Stimulated activated CD8-positive, alpha-beta memory T cell treated with anti-CD3 and anti-CD28 coated beads, Interleukin-15, amount 100 ng/mL, for 4 hours (primary cell): ENCODE results near the gene AAR2.

Experiments
- DNase-seq, 2 donors: peaks; one replicate each; pipeline ENCODE4 v3.0.0-alpha.2; 2020; ENCODE audit warnings: low read depth in 2 of 2

Gene AAR2

DNA sequence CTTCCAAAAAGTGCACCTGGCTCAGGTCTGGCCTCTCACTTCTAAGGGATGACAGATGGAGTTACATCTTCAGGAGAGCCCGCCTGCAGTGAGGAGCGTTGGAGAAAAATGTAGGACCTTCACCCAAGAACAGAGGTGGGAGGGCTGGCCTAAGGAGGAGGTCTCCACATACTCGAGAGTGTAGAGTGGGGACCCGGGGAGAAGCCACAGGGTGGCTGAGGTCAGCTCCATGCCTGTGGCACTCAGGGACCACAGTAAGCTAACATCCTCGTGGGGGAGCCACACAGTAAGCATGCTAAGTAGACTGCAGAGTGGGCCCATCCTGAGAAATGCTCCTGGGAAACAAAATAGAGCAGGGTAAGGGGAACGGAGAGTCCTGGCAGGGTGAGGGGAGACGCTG lies 24.0 kb downstream of the AAR2 start:
- DNase-seq = no peak

DNA sequence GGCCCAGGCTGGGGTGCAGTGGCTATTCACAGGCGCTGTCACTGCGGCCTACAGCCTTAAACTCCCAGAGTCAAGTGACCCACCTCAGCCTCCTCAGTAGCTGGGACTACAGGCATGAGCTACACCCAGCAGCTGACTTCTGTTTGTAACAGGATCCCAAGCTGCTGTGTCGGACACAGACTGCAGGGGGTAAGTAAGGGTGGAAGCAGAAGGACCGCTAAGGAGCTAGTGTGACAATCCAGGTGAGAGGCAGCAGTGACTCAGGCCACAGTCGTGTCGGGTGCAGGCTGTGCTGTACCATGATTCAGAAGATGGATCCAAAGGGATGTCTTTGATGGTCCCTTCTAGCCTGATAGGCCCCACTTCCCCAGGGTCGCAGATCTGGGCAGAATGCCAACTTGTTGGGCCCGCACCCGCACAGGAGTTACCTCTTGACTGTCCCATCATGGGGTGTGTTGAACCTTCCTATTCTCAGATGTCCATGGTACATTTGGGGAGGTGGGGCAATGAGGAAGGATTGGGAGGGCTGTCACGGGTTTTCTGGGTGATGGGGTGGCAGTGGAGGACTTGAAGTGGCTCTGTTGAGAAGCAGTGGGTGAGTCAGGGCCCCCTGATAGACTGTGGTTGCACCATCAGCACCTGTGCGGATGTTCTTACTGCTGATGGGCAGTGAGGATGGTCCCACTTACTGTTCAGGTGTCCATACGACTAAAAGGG lies 25.3 kb downstream of the AAR2 start:
- no peak for DNase-seq

DNA sequence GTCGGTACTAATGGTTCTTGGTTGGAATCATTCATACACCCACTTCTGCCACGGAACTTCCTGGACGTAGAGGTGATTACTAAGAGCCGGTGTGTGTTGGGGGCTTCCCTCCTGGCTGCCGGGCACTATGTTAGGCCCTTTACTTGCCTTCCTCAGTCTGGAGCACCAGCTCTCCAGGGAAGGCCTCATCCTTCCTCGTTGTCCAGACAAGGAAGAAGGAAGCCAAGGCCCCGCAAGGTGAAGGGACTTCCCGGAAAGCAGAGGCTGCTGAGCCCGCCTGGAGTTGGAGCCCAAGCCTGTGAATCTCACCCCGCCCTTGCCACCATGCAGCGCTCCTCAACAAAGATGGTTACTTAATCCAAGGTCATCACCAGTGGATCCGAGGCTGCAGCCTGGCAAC lies 26.2 kb downstream of the AAR2 start:
- DNase-seq = no peak

DNA sequence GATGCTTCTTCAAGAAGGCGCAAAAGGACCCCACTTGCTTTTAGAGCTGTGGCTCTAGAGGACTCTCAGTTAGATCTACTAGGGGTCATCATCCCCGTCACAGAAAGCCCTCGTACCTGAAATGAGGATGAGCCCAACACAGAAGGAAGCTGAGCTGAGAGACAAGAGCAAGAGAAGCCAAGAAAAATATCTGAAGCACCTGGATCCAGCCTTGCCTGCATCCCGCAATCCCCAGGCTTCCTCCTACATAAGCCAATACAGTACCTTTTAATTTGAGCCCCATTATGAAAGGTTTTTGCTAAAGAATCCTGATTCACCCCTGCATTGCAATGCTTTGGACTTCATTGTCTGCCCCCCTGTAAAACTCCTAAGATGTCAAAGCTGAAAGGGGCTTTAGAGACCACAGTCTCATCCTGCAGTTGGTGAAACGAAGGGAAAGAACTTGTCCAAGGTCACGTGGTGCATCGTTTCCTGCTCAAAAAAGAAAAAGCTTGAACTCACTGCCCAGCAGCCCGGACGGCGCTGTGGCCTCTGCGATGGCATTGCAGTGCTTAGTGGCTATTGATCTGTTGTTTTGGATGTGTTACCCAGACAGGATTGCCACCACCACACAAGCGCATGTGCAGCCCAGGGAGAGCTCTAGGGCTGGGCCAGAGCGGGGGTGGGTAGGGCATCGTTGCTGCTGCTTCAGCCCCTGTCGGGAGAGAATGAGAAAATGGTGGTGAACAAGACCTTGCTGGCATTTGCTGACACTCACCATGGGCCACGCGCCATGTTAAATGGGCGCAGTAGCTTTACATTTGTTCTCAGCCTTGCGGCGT lies 28.4 kb downstream of the AAR2 start:
- DNase-seq = no peak

DNA sequence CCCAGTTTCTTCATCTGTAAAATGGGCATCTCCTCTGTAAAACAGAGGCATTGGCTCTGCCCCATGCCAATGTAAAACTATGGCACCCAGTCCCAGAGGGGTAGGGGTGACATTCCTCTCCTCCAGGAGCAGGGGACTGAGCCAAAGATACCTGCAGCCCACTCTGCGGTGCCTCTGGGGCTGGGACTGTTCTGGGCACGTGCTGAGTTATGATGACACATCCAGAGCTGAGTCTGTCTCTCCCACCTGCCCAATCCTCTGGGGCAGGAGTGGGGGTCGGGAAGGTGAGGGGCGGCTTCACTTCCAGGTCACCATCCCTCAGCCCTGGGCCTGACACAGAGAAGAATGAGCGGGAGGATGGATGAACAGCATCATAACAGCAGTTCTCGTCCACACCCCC lies 29.9 kb downstream of the AAR2 start:
- no peak for DNase-seq

DNA sequence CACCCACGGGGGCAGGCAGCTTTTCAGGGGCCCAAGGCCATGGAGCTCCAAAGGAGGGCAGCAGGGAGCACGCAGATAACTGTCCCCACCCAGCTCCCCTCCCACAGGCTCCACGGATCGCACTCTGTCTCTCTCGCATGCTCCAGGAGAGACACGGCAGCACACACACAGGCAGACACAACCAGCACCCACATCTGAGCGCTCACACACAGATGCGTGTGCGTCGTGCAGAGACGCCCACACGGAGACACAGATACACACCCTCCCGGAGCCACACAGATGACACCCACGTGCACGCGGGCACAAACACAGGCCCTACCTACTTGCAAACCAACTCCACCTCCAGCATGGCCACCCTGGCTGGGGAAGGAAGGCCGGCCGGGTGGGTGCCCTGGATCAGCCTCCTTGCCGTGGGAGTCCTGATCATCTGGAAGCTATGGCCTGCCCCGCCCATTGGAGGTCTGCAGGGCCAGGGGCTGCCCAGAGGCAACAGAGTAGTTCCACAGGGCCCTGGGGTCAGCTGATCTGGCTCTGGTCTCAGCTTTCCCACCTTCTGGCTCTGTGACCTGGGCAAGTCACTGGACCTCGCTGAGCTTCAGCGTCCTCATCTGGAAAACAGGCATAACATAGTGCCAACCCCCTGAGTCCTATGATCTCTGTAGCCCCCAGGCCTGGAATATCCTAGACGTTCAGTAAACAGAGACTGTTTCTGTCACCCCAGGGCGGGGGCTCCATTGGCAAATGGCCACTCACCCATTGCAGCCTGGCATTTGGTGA lies 31.5 kb downstream of the AAR2 start:
- no peak for DNase-seq

DNA sequence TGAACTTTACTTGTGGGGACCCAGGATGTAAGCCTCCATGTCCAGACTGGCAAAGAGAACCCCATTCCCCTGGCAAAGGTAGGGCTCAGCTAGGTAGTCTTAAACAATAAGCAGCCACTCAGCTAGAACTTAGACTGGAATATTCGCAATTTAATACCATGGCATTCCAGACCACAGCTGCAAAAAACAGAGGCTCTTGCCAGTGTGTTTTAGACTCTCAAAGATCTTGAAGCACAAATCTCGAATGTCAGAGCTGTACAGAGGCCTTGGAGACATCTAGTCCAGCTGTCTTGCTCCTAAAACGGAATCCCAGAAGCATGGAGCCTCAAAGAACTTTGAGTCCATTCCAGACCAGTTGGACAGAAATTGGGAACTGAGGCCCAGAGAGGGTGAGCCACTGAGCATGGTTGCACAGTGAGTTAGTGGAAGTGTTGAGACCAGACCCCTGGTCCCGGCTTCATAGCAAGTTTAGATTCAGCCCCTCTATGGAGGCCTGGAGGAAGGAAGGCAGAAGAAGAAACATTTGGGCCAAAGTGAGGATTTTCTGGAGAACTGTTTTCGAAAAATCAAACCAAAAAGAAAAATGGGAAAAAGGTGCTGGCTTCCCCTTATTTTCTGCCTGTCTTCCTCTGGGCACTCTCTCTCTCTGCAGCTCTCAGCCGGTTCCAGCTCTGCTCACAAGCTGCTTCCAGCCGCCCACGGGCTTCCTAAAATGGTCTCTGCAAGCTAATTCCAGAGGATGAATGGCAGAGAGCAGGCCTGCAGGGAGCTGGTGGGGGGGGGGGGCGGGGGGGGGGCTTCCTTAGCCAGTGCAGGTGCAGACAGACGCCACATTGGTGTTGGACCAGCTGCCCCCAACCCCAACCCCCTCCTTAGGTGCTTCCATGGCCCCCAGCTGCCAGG lies 32.4 kb downstream of the AAR2 start:
- no peak for DNase-seq

DNA sequence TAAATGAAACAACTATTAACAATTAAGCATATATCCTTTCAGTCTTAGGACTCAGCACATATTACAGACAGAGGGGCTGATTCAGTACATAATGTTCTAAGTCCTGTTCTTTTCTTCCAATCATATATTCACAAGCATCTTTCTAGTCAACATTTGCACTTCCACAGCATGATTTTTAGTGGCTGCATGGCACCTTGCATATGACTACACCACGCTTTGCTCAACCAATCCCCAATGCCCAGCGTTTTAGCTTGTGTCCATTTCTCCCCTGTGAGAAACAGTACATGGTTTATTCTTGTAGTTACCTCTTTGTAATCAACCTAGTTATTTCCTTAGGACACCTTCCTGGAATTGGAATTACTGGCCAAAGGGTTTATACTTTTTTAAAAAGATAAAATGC lies 33.2 kb downstream of the AAR2 start:
- no peak for DNase-seq

DNA sequence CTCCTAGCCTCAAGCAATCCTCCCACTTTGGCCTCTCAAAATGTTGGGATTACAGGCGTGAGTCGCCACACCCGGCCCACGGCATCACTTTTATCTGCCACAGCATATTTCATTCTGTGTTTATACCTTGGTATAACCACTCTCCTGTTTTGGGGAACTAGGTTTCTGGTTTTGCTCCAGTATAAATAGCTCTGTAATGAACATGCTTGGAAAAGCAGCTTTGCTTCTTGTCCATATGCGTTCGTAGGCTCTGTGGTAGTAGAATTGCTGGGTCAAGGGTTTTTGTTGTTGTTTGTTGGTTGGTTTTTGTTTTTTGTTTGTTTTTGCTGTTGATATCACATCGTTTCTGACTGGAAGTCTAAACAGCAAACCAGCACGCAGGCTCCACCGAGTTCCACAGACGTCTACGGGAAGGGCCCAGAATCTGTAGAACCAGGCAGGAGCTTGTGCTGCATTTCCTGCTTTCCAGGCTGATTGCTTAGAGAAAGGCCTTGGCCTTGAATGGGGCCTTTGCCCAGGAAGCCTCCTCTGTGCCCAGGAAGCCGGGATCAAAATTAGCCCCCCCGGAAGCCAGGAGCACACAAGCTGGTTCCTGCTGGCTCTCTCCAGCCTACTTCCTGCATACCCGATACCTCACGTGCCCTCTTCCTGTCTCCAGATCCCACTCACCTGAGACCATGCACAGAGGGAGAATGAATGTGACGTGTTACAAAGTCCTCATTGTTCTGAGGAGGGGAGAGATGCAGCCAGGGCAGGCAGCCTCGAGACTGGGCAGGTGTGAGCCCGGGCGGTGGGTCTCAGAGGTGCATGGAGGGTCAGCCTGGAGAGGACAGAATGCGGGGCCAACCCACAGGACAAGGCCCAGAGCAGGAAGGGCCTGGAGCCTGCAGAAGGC lies 34.7 kb downstream of the AAR2 start:
- no peak for DNase-seq

DNA sequence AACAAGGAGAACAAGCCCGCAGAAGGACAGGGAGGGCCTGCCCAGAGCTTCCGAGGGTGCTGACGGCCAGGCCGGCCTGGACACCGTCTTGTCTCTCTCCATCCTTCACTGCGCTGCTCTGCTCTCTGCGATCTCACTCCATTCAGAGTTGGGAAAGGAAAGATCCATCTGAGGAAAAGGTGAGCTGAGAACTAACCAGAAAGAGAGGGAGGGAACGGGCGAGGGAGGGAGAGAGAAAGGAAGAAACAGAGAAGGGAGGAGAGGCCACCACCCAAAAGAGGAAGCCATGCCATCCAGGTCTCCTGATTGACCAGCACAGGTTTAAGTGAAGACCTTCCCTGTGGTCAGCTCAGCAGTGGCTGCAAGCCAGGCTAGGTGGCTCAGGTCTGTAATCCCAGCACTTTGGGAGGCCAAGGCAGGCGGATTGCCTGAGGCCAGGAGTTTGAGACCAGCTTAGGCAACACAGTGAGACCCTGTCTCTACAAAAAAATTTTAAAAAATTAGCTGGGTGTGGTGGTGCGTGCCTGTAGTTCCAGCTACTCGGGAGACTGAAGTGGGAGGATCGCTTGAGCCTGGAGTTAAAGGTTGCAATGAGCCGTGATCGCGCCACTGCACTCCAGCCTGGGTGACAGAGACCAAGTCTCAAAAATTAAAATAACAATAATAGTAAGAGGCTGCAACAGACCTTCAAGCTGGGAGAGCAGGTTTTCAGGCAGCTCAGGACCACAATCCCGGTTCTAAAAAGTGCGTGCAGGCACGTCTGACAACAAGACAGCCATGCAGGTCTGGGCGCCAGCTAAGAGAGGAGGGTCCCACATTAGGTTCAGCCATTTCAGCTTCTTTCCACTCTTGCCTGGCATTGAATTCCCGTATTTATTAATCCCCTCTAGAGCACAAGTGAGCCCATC lies 35.6 kb downstream of the AAR2 start:
- no peak for DNase-seq

DNA sequence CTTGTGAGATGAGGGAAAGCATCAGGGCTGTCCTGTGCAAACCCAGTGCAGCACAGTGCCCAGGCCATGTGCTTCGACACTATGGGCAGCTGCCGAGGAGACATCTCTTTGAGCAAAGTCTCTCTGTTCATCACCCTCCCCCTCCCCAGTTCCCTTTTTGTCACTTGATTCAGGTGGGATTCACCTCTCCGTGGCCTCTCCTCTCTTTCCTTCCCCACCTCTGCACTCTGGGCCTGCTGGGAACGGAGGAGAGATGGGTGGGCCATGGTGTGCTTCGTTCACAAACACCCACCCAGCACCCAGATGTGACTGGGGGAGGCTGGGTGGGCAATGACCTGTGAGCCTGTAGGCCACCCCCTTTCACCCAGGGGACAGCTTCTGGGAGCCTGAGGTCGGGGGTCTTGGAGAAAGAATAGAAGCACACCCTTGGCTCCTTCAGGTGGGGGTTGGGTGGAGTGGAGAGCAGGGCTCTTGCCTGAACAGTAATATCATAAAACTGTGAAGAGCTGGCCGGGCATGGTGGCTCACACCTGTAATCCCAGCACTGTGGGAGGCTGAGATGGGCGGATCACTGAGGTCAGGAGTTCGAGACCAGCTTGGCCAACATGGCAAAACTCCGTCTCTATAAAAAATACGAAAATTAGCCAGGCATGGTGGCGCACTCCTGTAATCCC lies 36.4 kb downstream of the AAR2 start:
- no peak for DNase-seq

DNA sequence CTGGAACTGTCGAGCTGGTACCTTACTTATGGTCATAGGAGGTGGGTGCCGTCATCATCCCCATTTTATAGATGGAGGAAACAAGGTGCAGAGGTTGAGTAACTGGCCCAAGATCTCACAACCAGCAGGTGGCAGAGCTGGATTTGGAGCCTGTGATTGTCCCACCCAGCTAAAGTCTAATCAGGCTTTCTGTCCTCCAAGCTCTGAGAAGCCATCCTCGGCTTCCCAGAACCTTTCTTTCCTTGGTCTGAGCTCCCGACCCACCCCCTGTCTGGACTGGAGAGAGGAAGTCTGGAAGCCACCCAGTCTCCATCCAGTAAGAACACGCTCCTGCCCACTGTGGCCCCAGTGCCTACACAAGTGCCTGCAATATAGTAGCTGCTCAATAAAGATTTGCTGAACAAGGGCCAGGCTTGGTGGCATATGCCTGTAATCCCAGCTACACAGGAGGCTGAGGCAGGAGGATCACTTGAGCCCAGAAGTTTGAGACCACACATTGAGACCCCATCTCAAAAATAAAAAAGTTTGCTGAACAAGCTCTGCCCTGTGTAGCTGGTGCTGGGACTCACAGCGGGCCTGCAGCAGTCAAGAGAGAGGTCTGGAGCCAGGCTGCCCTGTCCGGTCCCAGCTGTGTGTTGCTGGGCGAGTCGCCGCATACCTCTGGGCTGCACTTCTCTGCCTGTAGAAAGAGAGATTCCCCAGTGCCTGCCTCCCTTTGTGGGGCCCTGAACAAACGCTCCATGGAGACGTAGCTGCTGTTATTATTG lies 37.3 kb downstream of the AAR2 start:
- no peak for DNase-seq

DNA sequence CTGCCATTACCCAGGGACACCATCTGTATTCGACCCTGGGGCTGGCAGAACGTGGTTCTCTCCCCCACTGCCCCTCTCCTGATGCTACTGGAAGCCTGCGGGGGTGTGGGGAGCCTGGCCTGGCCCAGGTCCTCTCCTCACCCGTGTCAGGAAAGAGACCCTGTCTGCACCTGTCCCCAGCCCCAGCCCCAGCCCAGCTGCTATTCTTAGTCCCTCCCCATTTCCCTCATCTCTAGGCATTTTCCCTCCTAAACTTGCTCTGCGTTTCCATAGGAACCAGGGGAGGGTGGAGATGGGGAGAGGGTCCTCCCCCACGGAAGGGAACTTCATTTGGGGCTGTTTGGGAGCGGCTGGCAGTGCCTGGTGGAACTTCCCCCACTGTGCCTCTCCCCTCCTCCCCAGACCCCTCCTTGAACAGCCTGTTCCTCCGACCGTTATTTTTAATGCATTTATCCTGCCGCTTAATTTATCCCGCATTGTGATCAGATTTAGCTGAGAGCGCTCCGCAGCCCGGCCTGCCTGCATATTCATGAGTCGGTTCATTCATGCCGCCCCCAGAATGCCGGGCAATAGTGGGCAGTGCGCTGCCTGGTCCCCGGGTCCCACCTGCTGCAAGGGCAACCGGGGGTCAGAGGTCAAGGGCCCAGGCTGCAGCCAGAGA lies 38.0 kb downstream of the AAR2 start:
- DNase-seq = no peak

DNA sequence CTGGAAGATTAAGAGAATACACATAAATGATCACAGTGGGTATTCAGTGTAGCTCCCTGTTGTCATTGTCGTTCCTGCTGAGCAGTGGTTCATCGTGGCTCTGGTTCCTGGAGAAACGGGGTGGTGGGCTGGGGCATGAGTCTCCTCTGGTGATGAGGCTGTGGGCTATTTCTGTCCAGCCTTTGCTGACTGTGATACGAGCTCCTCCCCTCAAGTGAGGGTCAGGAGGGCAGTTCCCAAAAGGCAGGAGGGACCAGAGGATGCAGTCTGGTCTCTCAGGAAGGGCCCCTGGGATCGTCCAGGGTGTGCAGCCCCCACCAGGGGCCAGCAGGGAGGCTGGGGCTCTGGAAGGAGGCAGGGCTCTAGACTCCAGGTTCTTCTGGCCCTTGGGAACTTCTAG lies 38.7 kb downstream of the AAR2 start:
- DNase-seq = no peak

DNA sequence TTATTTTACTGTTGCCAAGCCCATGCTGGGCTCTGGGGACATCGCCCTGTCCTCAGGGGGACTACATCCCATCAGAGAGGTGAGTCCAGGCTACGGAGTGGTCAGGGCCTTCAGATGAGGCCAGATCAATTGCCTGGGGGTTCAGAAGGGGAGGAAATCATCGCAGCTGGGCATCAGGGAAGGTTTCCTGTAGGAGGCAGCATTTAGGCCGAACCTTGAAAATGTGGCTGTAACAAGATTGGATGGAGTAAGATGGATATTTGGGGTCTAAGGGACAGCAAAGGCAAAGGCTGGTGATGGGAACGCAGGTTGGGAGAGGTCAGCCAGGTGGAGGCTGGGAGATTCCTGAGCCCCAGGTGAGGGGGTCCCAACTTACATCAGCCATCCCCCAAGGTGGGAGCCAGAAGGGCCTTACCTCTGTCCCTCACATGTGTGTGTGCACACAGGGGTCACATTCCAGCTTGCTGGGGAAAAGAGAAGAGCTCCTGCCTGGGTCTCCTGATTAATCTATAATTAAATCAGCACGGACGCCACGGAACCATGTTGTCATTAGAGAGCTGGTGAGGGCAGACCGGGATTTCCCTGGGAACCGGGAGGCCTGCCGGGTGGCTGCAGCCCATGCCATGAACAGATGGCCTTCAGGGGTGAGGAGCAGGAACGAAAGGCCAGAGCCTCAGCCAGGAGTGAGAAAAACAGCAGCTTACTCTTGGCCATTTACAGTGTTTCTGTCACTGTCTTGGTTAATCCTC lies 39.3 kb downstream of the AAR2 start:
- DNase-seq = no peak

DNA sequence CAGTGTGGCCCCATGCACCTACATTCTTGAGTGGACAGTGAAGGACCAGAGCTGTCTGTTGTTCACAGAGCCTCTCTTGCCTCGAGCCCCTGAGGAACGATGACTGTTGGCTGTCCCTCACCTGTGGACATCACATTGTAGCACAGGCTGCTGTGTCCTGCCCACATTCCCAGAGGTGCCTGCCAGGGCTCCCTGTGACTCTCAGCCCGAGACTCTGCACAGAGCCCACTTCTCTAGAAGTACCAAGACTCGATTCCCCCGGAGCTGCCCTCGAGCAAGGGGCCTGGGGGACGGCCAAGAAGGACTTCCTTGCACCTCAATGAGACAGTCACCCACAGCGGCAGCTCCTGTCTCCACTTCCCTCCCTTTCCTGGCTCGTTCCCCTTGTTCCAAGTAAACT lies 41.3 kb downstream of the AAR2 start:
- no peak for DNase-seq

DNA sequence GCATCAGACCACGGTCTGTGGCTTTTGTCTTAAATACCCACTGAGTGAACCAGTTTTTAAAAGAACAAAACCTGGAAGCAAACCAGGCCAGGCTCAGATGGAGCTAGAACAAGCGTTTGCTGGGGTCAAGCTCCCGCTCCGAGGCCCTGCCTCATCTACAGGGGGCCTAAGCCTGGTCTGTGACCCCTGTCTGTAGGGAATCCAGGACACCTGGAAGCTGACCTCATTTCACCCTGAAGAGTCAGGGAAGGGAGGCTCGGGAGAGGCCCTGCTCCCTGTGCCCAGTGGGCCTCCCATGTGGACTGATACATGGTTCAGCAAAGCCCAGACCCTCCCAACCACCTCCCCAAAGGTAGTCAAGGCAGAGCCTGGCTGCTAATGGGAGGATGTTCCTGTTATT lies 43.1 kb downstream of the AAR2 start:
- no peak for DNase-seq
